AG10803 (cell line): ENCODE data around the gene SNCAIP.

Source experiments
- DNase-seq: peaks from one replicate; pipeline ENCODE4 v3.0.0; 2010; ENCODE audit warnings: low read depth
- H3K4me3 ChIP-seq: 2 replicates; pipeline ENCODE4 v1.5.1; 2011; ENCODE audit warnings: mild to moderate bottlenecking, low read length, control low read depth
- TF ChIP-seq, protein P1 (sequence below): conservative IDR thresholded peaks from 2 replicates; pipeline ENCODE4 v1.5.1; 2011; ENCODE audit warnings: mild to moderate bottlenecking, low read length, control low read depth, inconsistent platforms

The SNCAIP gene

DNA sequence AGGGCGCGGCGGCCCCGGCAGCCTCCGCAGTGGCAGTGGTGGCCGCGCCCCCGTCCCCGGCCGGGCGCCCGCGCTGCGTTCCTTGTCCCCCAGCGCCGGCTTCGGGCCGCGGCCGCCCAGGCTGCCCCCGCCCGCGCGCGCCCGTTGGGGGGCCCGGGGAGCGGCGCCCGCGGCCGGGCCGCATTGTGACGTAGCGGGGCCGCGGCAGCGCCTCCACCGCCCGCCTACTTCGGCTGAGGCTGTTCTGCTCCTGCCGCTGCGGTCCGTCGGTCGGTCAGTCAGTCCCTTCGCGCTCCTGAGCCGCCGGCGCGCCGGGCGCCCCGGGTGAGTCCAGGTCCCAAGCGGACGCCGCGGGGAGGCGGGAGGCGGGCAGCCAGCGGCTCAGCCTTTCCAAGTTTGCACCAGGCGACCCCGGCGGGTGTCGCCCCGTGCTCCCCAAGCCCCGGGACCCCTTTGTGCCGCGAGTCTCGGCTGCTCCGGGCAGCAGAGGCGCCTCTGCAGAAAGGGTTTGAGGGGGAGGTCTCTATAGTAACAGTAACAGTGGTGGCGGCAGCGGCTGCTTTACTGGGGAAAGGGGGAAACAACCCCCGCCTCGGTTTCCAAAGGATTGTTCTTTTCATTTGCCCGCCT is at the start of gene SNCAIP:
TSS of gene SNCAIP (plus strand) at position 277 of the 630 bp plus-strand sequence. CDS start 78,898 bp downstream, outside the sequence.
- peak; percentile 41 for DNase-seq
- TF ChIP-seq, protein P1, sequence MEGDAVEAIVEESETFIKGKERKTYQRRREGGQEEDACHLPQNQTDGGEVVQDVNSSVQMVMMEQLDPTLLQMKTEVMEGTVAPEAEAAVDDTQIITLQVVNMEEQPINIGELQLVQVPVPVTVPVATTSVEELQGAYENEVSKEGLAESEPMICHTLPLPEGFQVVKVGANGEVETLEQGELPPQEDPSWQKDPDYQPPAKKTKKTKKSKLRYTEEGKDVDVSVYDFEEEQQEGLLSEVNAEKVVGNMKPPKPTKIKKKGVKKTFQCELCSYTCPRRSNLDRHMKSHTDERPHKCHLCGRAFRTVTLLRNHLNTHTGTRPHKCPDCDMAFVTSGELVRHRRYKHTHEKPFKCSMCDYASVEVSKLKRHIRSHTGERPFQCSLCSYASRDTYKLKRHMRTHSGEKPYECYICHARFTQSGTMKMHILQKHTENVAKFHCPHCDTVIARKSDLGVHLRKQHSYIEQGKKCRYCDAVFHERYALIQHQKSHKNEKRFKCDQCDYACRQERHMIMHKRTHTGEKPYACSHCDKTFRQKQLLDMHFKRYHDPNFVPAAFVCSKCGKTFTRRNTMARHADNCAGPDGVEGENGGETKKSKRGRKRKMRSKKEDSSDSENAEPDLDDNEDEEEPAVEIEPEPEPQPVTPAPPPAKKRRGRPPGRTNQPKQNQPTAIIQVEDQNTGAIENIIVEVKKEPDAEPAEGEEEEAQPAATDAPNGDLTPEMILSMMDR, result no peak
- peak within 1 kb of the TSS; percentile 67 for H3K4me3 ChIP-seq

DNA sequence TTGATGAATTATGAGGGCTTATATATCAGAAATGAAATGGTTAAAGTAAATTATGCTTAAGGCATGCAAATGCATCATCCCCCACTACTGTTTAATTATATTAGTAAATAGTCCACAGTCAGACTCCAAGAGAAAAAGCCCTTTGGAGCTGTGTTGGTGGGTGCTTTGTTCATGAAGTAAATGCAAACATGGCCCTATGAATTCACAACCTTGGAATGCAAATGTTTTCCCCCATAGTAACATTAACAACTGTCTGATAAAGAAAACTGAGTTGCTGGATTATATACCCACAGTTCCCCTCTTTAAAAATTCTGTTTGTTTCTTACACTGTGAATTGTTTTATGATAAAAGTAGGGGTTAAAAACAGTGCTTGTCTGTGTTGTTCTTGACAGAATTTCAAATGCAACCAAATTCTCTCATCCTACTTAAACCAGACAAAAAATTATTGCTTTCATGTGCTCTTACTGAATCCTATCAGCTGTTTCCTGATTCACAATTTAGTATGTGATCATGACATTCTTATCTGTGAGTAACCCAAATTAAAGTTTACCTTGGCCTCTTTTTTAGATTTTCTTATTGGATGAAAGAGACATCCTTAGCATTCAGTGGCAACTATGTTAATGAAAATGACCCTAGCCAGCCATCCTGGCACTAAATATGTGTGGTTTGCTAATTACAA is 48.5 kb upstream of the SNCAIP start:
- TF ChIP-seq, protein P1, result no peak
- peak; percentile 14 for DNase-seq
- no peak overlapping the region for H3K4me3 ChIP-seq

DNA sequence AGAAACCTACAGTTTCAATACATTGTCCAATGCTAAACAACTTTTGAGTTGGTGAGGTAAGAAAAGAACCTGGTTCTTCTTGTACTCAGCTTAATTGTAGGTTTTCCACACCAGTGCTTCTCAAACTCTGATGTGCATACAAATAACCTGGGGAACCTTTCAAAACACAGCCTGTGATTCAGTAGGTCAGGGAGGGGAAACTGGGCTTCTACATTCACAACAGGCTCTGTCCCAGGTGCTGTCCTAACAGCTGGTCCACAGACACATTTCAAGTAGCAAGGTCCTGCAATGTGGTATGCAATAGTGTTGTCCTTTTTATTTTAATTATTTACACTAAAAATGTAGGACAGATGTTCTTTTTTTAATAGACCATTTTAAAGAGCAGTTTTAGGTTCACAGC is 47.4 kb upstream of the SNCAIP start:
- no peak overlapping the region for H3K4me3 ChIP-seq
- no peak for DNase-seq
- TF ChIP-seq, protein P1, result no peak

DNA sequence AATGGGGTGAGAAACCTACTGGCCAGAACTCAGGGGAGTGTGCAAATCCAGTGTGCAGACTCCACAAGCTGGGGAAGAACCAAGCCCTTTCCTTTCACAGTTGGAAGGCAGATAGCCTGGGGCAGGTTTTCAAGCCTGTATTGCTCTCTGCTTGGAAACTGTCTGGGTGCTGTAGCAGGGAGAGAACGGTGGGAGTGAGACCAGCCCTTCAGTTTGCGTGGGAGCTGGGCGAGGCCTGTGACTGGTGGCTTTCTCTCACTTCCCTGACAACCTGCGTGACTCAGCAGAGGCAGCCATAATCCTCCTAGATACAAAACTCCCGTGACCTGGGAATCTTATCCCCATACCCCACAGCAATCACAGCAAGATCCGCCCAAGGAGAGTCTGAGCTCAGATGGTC is 44.9 kb upstream of the SNCAIP start:
- H3K4me3 ChIP-seq, result no peak overlapping the region
- no peak for DNase-seq
- TF ChIP-seq, protein P1, result no peak

DNA sequence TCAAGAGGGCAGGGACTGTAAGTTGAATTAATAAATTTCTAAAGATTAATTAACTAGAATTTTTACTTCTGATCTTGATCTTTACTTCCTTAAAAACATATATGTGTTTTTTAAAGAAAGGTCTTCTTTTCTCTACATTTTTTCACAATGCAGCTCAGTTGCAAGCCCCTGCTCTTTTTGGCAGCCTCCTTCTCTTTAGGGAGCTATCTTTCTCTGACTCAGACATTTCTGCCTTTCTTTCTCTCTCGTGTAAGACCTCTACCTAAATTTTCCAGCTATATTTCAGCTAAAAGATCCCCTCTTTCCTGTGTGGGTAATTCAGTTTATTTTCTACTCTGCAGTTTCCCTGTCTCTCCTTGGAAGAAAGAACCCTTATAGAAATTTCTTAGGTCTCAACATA is 38.3 kb upstream of the SNCAIP start:
- TF ChIP-seq, protein P1, result no peak
- no peak for DNase-seq
- H3K4me3 ChIP-seq, result no peak overlapping the region

DNA sequence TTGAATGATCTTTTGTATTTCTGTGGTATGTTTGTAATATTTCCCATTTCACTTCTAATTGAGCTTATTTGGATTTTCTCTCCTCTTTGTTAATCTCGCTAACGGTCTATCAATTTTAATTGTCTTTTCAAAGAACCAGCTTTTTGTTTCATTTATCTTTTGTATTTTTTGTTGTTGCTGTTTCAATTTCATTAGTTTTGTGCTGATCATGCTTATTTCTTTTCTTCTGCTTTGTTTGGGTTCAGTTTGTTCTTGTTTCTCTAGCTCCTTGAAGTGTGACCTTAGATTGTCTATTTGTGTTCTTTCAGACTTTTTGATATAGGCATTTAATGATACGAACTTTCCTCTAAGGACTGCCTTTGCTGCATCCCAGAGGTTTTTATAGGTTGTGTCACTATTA is 28.4 kb upstream of the SNCAIP start:
- H3K4me3 ChIP-seq, result no peak overlapping the region
- TF ChIP-seq, protein P1, result no peak
- no peak for DNase-seq

DNA sequence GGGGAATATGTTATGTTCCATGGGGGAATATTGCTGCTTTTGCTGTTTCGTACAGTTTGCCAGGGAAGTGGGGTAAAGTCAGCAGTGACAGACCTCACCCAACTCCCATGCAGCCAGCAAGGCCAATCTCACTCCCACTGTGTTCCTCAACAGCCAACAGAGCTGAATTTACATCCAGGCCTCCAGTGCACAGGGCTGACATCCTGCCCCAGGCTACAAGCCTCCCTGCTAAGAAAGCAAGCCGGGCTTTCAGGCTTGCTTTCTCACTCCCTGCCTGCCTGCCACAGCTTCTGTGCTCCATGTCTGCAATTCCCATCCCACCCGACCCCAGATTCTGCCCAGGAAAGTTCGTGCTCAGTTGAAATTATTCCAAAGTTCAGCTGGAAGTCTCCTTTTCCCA is 25.5 kb upstream of the SNCAIP start:
- TF ChIP-seq, protein P1, result no peak
- no peak overlapping the region for H3K4me3 ChIP-seq
- DNase-seq, result no peak
